WTC11 (cell line): ENCODE data around the gene LENG1. TPM values are rescaled to one million over a fixed set of nuclear protein-coding genes. Genes with fewer than 3 reads are reported as not detected.

Experiments used
- ATAC-seq: fragments of 200-7000 bp; cut with Tn5 transposase; 2 replicates; pipeline ENCODE4 v1.10.0; 2021; ENCODE audit warnings: mild to moderate bottlenecking, moderate library complexity
- CTCF ChIA-PET: fragments of 300-600 bp; sonication (Branson Sonifier 250); formaldehyde crosslinking; loops from one replicate; lab custom pipeline; 2021; ENCODE audit warnings: antibody characterized with exemption; lab: Charles Lee
- POLR2A ChIA-PET: fragments of 350-600 bp; sonication (Branson Sonifier 250); formaldehyde crosslinking; loops from one replicate; lab custom pipeline; 2021; ENCODE audit warnings: antibody characterized with exemption; lab: Charles Lee
- DNase-seq: peaks from one replicate; pipeline ENCODE4 v3.0.0; 2021; ENCODE audit warnings: low spot score
- H3K27ac Mint-ChIP-seq: 2 replicates; pipeline ENCODE4 v1.8.0; 2021; ENCODE audit warnings: mixed read lengths
- H3K27me3 Mint-ChIP-seq: 2 replicates; pipeline ENCODE4 v1.8.0; 2021; ENCODE audit warnings: low read depth, mild to moderate bottlenecking, moderate library complexity, mixed read lengths
- H3K36me3 Mint-ChIP-seq: 2 replicates; pipeline ENCODE4 v1.8.0; 2021; ENCODE audit warnings: mixed read lengths
- H3K4me1 Mint-ChIP-seq: 2 replicates; pipeline ENCODE4 v1.8.0; 2022; ENCODE audit warnings: mixed read lengths
- H3K4me3 Mint-ChIP-seq: 2 replicates; pipeline ENCODE4 v1.8.0; 2021; ENCODE audit warnings: mild to moderate bottlenecking, moderate library complexity, mixed read lengths
- H3K9me3 Mint-ChIP-seq: 2 replicates; pipeline ENCODE4 v1.8.0; 2021; ENCODE audit warnings: mixed read lengths
- AFF4 ChIP-seq: sonication (generic); formaldehyde crosslinking; IDR thresholded peaks from 2 replicates; pipeline ENCODE4 v1.8.1; 2023; ENCODE audit warnings: mild to moderate bottlenecking, missing genetic modification reagents, borderline replicate concordance
- CBFB ChIP-seq: sonication (generic); formaldehyde crosslinking; IDR thresholded peaks from 2 replicates; pipeline ENCODE4 v1.8.1; 2022; ENCODE audit warnings: mild to moderate bottlenecking, low read depth, missing genetic modification reagents
- CDX4 ChIP-seq: fragments of 250-450 bp; sonication (Bioruptor Pico); IDR thresholded peaks from 2 replicates; pipeline ENCODE4 v1.9.0; 2021; ENCODE audit warnings: moderate library complexity, mild to moderate bottlenecking, inconsistent platforms, borderline replicate concordance
- E2F5 ChIP-seq: sonication (generic); formaldehyde crosslinking; IDR thresholded peaks from 2 replicates; pipeline ENCODE4 v1.8.1; 2022; ENCODE audit warnings: mild to moderate bottlenecking, moderate library complexity, missing genetic modification reagents
- ELF4 ChIP-seq: sonication (generic); formaldehyde crosslinking; IDR thresholded peaks from 2 replicates; pipeline ENCODE4 v1.8.1; 2022; ENCODE audit warnings: low read depth, mild to moderate bottlenecking, moderate library complexity, missing genetic modification reagents
- ERG ChIP-seq: fragments of 250-450 bp; sonication (Bioruptor Pico); IDR thresholded peaks from 2 replicates; pipeline ENCODE4 v1.8.0; 2021; ENCODE audit warnings: mild to moderate bottlenecking
- FOXP1 ChIP-seq: sonication (generic); formaldehyde crosslinking; IDR thresholded peaks from 2 replicates; pipeline ENCODE4 v1.8.0; 2022; ENCODE audit warnings: missing genetic modification reagents, mild to moderate bottlenecking, moderate library complexity, borderline replicate concordance
- MAX ChIP-seq: sonication (generic); formaldehyde crosslinking; IDR thresholded peaks from 2 replicates; pipeline ENCODE4 v1.8.0; 2022; ENCODE audit warnings: mild to moderate bottlenecking, missing genetic modification reagents
- OVOL2 ChIP-seq: fragments of 250-450 bp; sonication (Bioruptor Pico); IDR thresholded peaks from 2 replicates; pipeline ENCODE4 v1.9.0; 2021; ENCODE audit warnings: mild to moderate bottlenecking, borderline replicate concordance
- PRDM15 ChIP-seq: sonication (generic); formaldehyde crosslinking; IDR thresholded peaks from 2 replicates; pipeline ENCODE4 v1.8.0; 2022; ENCODE audit warnings: missing genetic modification reagents
- RELA ChIP-seq: sonication (generic); formaldehyde crosslinking; IDR thresholded peaks from 2 replicates; pipeline ENCODE4 v1.8.1; 2022; ENCODE audit warnings: missing genetic modification reagents, mild to moderate bottlenecking, borderline replicate concordance
- TCF7 ChIP-seq: sonication (generic); formaldehyde crosslinking; IDR thresholded peaks from 2 replicates; pipeline ENCODE4 v1.8.0; 2022; ENCODE audit warnings: mild to moderate bottlenecking, low read depth, missing genetic modification reagents, moderate library complexity
- ZNF138 ChIP-seq: sonication (generic); formaldehyde crosslinking; conservative IDR thresholded peaks from 2 replicates; pipeline ENCODE4 v1.8.1; 2022; ENCODE audit warnings: mild to moderate bottlenecking, moderate library complexity, missing genetic modification reagents
- ZNF263 ChIP-seq: sonication (generic); formaldehyde crosslinking; IDR thresholded peaks from 2 replicates; pipeline ENCODE4 v1.8.1; 2022; ENCODE audit warnings: low read depth, mild to moderate bottlenecking, moderate library complexity, missing genetic modification reagents
- ZNF671 ChIP-seq: fragments of 250-450 bp; sonication (Bioruptor Pico); IDR thresholded peaks from 2 replicates; pipeline ENCODE4 v1.8.0; 2021; ENCODE audit warnings: mild to moderate bottlenecking
- ZSCAN18 ChIP-seq: fragments of 250-450 bp; sonication (Bioruptor Pico); IDR thresholded peaks from 2 replicates; pipeline ENCODE4 v2.1.2; 2022; ENCODE audit warnings: mild to moderate bottlenecking, moderate library complexity
- total RNA-seq: library from RNA; stranded (reverse); gene quantifications from 3 replicates; pipeline ENCODE4 v1.2.3, GENCODE V29; 2021
- TF ChIP-seq, protein P1 (sequence below): sonication (generic); formaldehyde crosslinking; IDR thresholded peaks from 2 replicates; pipeline ENCODE4 v1.8.1; 2022; ENCODE audit warnings: low read depth, missing genetic modification reagents, borderline replicate concordance
- TF ChIP-seq, protein P2 (sequence below): sonication (generic); formaldehyde crosslinking; conservative IDR thresholded peaks from 2 replicates; pipeline ENCODE4 v1.8.1; 2022; ENCODE audit warnings: mild to moderate bottlenecking, missing genetic modification reagents

LENG1 gene
- total RNA-seq, 1 experiment from 2014 or later: 4.9 TPM

DNA sequence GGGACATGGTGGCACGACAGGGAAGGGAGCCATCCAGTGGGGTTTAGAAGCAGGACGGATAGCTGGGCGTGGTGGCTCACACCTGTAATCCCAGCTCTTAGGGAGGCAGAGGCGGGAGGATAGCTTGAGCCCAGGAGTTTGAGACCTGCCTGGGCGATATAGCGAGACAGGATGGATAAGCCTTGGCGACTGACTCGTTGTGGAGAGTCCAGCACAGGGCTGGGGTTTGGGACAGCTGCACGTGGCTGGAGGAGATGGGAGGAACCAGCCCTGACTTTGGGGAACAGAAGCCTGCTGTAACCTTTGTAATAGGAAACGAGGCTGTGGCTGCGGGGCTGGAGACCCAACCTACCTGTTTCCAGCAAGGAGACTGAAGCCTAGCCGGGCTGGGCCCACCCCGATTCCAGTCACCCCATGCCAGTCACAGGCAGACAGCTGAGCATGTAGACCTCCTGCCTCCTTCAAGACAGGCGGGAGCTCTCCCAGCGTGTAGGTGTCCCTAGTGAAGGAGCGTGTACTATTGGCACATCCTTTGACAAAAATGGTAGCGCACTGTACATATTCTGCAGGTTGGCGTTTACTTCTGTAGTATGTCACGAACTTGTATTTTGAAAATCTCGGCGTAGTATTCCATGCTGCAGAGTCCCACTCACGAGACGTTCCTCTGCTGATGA lies 8.0 kb downstream of the LENG1 start:
- H3K27ac Mint-ChIP-seq: no peak overlapping the region
- H3K36me3 Mint-ChIP-seq: peaks cover 73% of the 10 kb centered on the region

More for the DNA sequence above, 8.0 kb downstream of the LENG1 start:
- no peak for DNase-seq
- Mint-ChIP-seq H3K4me3 (no peak overlapping the region), H3K4me1 (no peaks in the 10 kb centered on the region)
- TF ChIP-seq CDX4 (CRISPR knock-in tag) (no peak), RELA (no peak), AFF4 (CRISPR knock-in tag) (no peak), OVOL2 (CRISPR knock-in tag) (no peak), E2F5 (CRISPR knock-in tag) (no peak), PRDM15 (CRISPR knock-in tag) (no peak), FOXP1 (CRISPR knock-in tag) (no peak), MAX (CRISPR knock-in tag) (no peak), CBFB (CRISPR knock-in tag) (no peak), ZNF671 (no peak), ZNF263 (CRISPR knock-in tag) (no peak), TCF7 (no peak), ERG (CRISPR knock-in tag) (no peak), ZSCAN18 (CRISPR knock-in tag) (no peak), ELF4 (no peak), ZNF138 (CRISPR knock-in tag) (no peak)
- TF ChIP-seq, protein P1, sequence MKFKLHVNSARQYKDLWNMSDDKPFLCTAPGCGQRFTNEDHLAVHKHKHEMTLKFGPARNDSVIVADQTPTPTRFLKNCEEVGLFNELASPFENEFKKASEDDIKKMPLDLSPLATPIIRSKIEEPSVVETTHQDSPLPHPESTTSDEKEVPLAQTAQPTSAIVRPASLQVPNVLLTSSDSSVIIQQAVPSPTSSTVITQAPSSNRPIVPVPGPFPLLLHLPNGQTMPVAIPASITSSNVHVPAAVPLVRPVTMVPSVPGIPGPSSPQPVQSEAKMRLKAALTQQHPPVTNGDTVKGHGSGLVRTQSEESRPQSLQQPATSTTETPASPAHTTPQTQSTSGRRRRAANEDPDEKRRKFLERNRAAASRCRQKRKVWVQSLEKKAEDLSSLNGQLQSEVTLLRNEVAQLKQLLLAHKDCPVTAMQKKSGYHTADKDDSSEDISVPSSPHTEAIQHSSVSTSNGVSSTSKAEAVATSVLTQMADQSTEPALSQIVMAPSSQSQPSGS (CRISPR knock-in tag): no peak
- TF ChIP-seq, protein P2, sequence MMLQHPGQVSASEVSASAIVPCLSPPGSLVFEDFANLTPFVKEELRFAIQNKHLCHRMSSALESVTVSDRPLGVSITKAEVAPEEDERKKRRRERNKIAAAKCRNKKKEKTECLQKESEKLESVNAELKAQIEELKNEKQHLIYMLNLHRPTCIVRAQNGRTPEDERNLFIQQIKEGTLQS (CRISPR knock-in tag): no peak
- TF ChIP-seq, all 79 proteins: peak for 0
- CTCF ChIA-PET: no interaction called here
- POLR2A ChIA-PET: interaction anchor here (2.8 kb wide), 1 partner anchor 14 kb away, joined by 11 read pairs; the partner anchor contains the start of gene CNOT3
- ATAC-seq: no peak
- Mint-ChIP-seq H3K9me3 (no peaks in the 10 kb centered on the region), H3K27me3 (no peaks in the 10 kb centered on the region)
